IMR-90 (cell line): ENCODE data around the gene CERS1. TPM values are rescaled to one million over a fixed set of nuclear protein-coding genes. Genes with fewer than 3 reads are reported as not detected.

Experiments used
- ATAC-seq: fragments of 200-7000 bp; cut with Tn5 transposase; 2 replicates; pipeline ENCODE4 v1.9.1; 2020; ENCODE audit warnings: low read depth, mild to moderate bottlenecking, moderate library complexity
- BruUV-seq: library from RNA; stranded (reverse); fragments of 400-500 nt; replicated peaks from 2 replicates; lab custom pipeline; 2021; lab: Mats Ljungman, UMichigan
- CTCF ChIA-PET: fragments of 300-600 bp; formaldehyde crosslinking; extraction: SDS; loops from one replicate; lab custom pipeline; 2021; ENCODE audit warnings: antibody characterized with exemption; lab: Yijun Ruan, JAX
- POLR2A ChIA-PET: fragments of 300-600 bp; sonication (Branson Sonifier 250); formaldehyde crosslinking; loops from one replicate; lab custom pipeline; 2022; ENCODE audit warnings: antibody characterized with exemption; ENCODE audit not compliant: unreplicated experiment; lab: Charles Lee
- DNase-seq: peaks from one replicate; pipeline ENCODE4 v3.0.0; 2013
- H2AFZ ChIP-seq: replicated peaks from 2 replicates; pipeline ENCODE3; 2013; ENCODE audit warnings: low read length, mild to moderate bottlenecking; ENCODE audit not compliant: poor library complexity
- H2AK5ac ChIP-seq: 2 replicates; pipeline ENCODE4 v1.6.1; 2013; ENCODE audit warnings: low read depth, low read length, inconsistent platforms
- H2AK9ac ChIP-seq: replicated peaks from 2 replicates; pipeline ENCODE3; 2013; ENCODE audit warnings: mild to moderate bottlenecking, low read depth, low read length, moderate library complexity; ENCODE audit not compliant: poor library complexity
- H2BK120ac ChIP-seq: 2 replicates; pipeline ENCODE4 v1.6.1; 2013; ENCODE audit warnings: low read depth, low read length, inconsistent platforms
- H2BK15ac ChIP-seq: 3 replicates; pipeline ENCODE4 v1.6.1; 2013; ENCODE audit warnings: low read depth, low read length, inconsistent platforms
- H2BK20ac ChIP-seq: 2 replicates; pipeline ENCODE4 v1.6.1; 2013; ENCODE audit warnings: low read depth, mild to moderate bottlenecking, inconsistent platforms, low read length, moderate library complexity
- H2BK5ac ChIP-seq: 2 replicates; pipeline ENCODE4 v1.6.1; 2013; ENCODE audit warnings: mild to moderate bottlenecking, low read depth, low read length, inconsistent platforms; ENCODE audit not compliant: poor library complexity, severe bottlenecking
- H3K14ac ChIP-seq: replicated peaks from 2 replicates; pipeline ENCODE4 v1.6.1; 2013; ENCODE audit warnings: low read depth, low read length, inconsistent platforms
- H3K18ac ChIP-seq: 2 replicates; pipeline ENCODE4 v1.6.1; 2013; ENCODE audit warnings: low read depth, low read length, control low read depth
- H3K23ac ChIP-seq: 2 replicates; pipeline ENCODE4 v1.6.1; 2013; ENCODE audit warnings: low read depth, low read length, inconsistent platforms
- H3K27ac ChIP-seq: 2 replicates; pipeline ENCODE4 v1.5.1; 2013; ENCODE audit warnings: mild to moderate bottlenecking, control low read depth, low read length; ENCODE audit not compliant: insufficient read depth
- H3K27me3 ChIP-seq: 2 replicates; pipeline ENCODE4 v1.6.1; 2013; ENCODE audit warnings: low read length; ENCODE audit not compliant: control insufficient read depth, insufficient read depth
- H3K36me3 ChIP-seq: 2 replicates; pipeline ENCODE4 v1.6.1; 2013; ENCODE audit warnings: low read length, mixed read lengths; ENCODE audit not compliant: control insufficient read depth, insufficient read depth
- H3K4ac ChIP-seq: 2 replicates; pipeline ENCODE4 v1.6.1; 2013; ENCODE audit warnings: low read depth, low read length, inconsistent platforms
- H3K4me1 ChIP-seq: 2 replicates; pipeline ENCODE4 v1.6.1; 2013; ENCODE audit warnings: low read length, mixed read lengths; ENCODE audit not compliant: control insufficient read depth, insufficient read depth
- H3K4me2 ChIP-seq: 2 replicates; pipeline ENCODE4 v1.6.1; 2013; ENCODE audit warnings: low read depth, mild to moderate bottlenecking, control low read depth, low read length, moderate library complexity
- H3K4me3 ChIP-seq: 2 replicates; pipeline ENCODE4 v1.5.1; 2013; ENCODE audit warnings: low read depth, mild to moderate bottlenecking, control low read depth, low read length, moderate library complexity; ENCODE audit not compliant: insufficient read depth
- H3K56ac ChIP-seq: 2 replicates; pipeline ENCODE4 v1.6.1; 2013; ENCODE audit warnings: low read length, inconsistent platforms; ENCODE audit not compliant: insufficient read depth; ENCODE audit errors: extremely low read depth
- H3K79me1 ChIP-seq, 2 experiments: 2 replicates each; pipeline ENCODE4 v1.6.1; 2013; ENCODE audit warnings: low read length in 2 of 2, inconsistent platforms in 1 of 2, low read depth in 1 of 2
- H3K9ac ChIP-seq: 2 replicates; pipeline ENCODE4 v1.6.1; 2013; ENCODE audit warnings: low read depth, low read length, control low read depth
- H3K9me1 ChIP-seq: 2 replicates; pipeline ENCODE4 v1.6.1; 2013; ENCODE audit warnings: low read length, inconsistent platforms; ENCODE audit not compliant: insufficient read depth
- H3K9me3 ChIP-seq: 2 replicates; pipeline ENCODE4 v1.6.1; 2013; ENCODE audit warnings: low read length; ENCODE audit not compliant: control insufficient read depth, insufficient read depth
- H4K20me1 ChIP-seq: 2 replicates; pipeline ENCODE4 v1.6.1; 2013; ENCODE audit warnings: low read length, inconsistent platforms; ENCODE audit not compliant: insufficient read depth
- H4K5ac ChIP-seq: 2 replicates; pipeline ENCODE4 v1.6.1; 2013; ENCODE audit warnings: mild to moderate bottlenecking, low read depth, low read length, control low read depth
- H4K8ac ChIP-seq, 2 experiments: 2 replicates each; pipeline ENCODE4 v1.6.1; 2013; ENCODE audit warnings: low read depth in 2 of 2, low read length in 2 of 2, control low read depth in 1 of 2, inconsistent platforms in 1 of 2
- H4K91ac ChIP-seq: 2 replicates; pipeline ENCODE4 v1.6.1; 2013; ENCODE audit warnings: low read depth, low read length, inconsistent platforms; ENCODE audit not compliant: insufficient read depth
- BHLHE40 ChIP-seq: fragments of 150-350 bp; IDR thresholded peaks from 2 replicates; pipeline ENCODE4 v1.6.1; 2016; ENCODE audit warnings: mild to moderate bottlenecking, low read depth, low read length
- CEBPB ChIP-seq: IDR thresholded peaks from 2 replicates; pipeline ENCODE4 v1.6.1; 2012; ENCODE audit warnings: low read depth, low read length, improper control_type of control experiment
- CHD1 ChIP-seq: IDR thresholded peaks from 2 replicates; pipeline ENCODE4 v1.6.1; 2012; ENCODE audit warnings: low read depth, low read length, improper control_type of control experiment
- CTCF ChIP-seq: conservative IDR thresholded peaks from 2 replicates; pipeline ENCODE4 v1.5.1; 2012; ENCODE audit warnings: mild to moderate bottlenecking, low read depth, low read length, improper control_type of control experiment
- FOS ChIP-seq: fragments of 150-350 bp; IDR thresholded peaks from 2 replicates; pipeline ENCODE4 v1.6.1; 2016; ENCODE audit warnings: low read depth, low read length
- MAFK ChIP-seq: IDR thresholded peaks from 2 replicates; pipeline ENCODE4 v1.6.1; 2012; ENCODE audit warnings: low read depth, low read length, improper control_type of control experiment
- MAZ ChIP-seq: IDR thresholded peaks from 2 replicates; pipeline ENCODE4 v1.6.1; 2012; ENCODE audit warnings: low read depth, mild to moderate bottlenecking, low read length, improper control_type of control experiment, moderate library complexity, borderline replicate concordance
- MXI1 ChIP-seq: IDR thresholded peaks from 2 replicates; pipeline ENCODE4 v1.6.1; 2012; ENCODE audit warnings: low read depth, mild to moderate bottlenecking, low read length, moderate library complexity, borderline replicate concordance
- NFE2L2 ChIP-seq: fragments of 150-350 bp; IDR thresholded peaks from 2 replicates; pipeline ENCODE4 v1.6.1; 2016; ENCODE audit warnings: low read depth, mild to moderate bottlenecking, low read length
- POLR2A ChIP-seq: IDR thresholded peaks from 2 replicates; pipeline ENCODE4 v1.6.1; 2012; ENCODE audit warnings: mild to moderate bottlenecking, low read depth, low read length
- RAD21 ChIP-seq: IDR thresholded peaks from 2 replicates; pipeline ENCODE4 v1.6.1; 2012; ENCODE audit warnings: low read length, improper control_type of control experiment
- RCOR1 ChIP-seq: IDR thresholded peaks from 2 replicates; pipeline ENCODE4 v1.6.1; 2012; ENCODE audit warnings: mild to moderate bottlenecking, low read length, improper control_type of control experiment; ENCODE audit not compliant: insufficient replicate concordance
- RFX5 ChIP-seq: IDR thresholded peaks from 2 replicates; pipeline ENCODE4 v1.8.0; 2012; ENCODE audit warnings: low read depth, mild to moderate bottlenecking, low read length, moderate library complexity
- SMC3 ChIP-seq: fragments of 150-350 bp; IDR thresholded peaks from 2 replicates; pipeline ENCODE4 v1.6.1; 2016; ENCODE audit warnings: low read depth, mild to moderate bottlenecking, antibody characterized with exemption, low read length, moderate library complexity
- WGBS, 2 experiments: methylation state at CpG; one replicate each; pipeline versions ENCODE4 v1.1.5 to v1.1.7; 2013; ENCODE audit warnings: missing lambda C conversion rate in 2 of 2; ENCODE audit not compliant: insufficient read length in 1 of 2; ENCODE audit errors: extremely low coverage in 2 of 2; 5-methylcytosine and 5-hydroxymethylcytosine counted together
- dilution Hi-C: fragments of 300-500 bp; cut with HindIII; formaldehyde crosslinking; loops from one replicate; pipeline ENCODE4 v1.14.3; 2018; ENCODE audit warnings: low sequenced_read_pairs; ENCODE audit not compliant: unreplicated experiment
- in situ Hi-C: fragments of 300-500 bp; cut with MboI; formaldehyde crosslinking; loops from 3 replicates; pipeline ENCODE4 v1.14.3; 2019; ENCODE audit warnings: low sequenced_read_pairs, inconsistent platforms, mixed read lengths
- intact Hi-C: fragments of 100-400 bp; cut with micrococcal nuclease; formaldehyde crosslinking; loops from 2 replicates; pipeline ENCODE4 v1.10.0; 2022
- polyA plus RNA-seq, 3 experiments: library from polyadenylated mRNA; depleted of rRNA; stranded (reverse); fragments of >200 nt; gene quantifications; 2 replicates each; pipeline ENCODE4 v1.2.3, GENCODE V29; 2012; ENCODE audit warnings: low replicate concordance in 1 of 3
- total RNA-seq: library from RNA; depleted of rRNA; stranded (reverse); fragments of >200 nt; gene quantifications from 2 replicates; pipeline ENCODE4 v1.2.3, GENCODE V29; 2012
- TF ChIP-seq, protein P1 (sequence below): fragments of 150-350 bp; IDR thresholded peaks from 2 replicates; pipeline ENCODE4 v1.6.1; 2017; ENCODE audit warnings: mild to moderate bottlenecking, antibody characterized with exemption, low read length, low read depth
- TF ChIP-seq, protein P2 (sequence below): fragments of 150-350 bp; IDR thresholded peaks from 2 replicates; pipeline ENCODE4 v1.6.1; 2016; ENCODE audit warnings: low read depth, mild to moderate bottlenecking, low read length, moderate library complexity, borderline replicate concordance

Gene CERS1
- total and polyA plus RNA-seq, 2 of the 4 experiments (the other 2 are of a cell fraction) = 0.90 to 4.3 TPM

DNA sequence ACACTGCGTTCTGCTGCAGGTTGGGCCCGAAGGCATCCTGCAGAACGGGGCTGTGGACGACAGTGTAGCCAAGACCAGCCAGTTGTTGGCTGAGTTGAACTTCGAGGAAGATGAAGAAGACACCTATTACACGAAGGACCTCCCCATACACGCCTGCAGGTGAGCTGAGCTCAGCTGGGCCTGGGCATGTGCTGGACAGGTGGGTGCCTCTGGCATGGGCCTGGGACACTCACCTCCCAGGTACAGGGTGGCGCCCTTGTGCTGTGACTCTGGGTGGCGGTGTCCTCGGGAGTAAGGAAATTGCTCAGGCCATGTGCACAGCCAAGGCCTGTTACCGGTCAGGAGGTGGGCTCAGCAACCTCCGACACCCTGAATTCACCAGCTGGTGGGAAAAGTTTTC is 50.0 kb downstream of the CERS1 start:
- Histone ChIP-seq H3K4me3 (no peak overlapping the region), H3K18ac (no peak overlapping the region), H3K27me3 (no peaks in the 10 kb centered on the region), H3K27ac (no peak overlapping the region), H3K23ac (no peak overlapping the region), H3K4me2 (no peak overlapping the region), H2BK5ac (no peak overlapping the region), H3K9ac (no peak overlapping the region), H3K56ac (no peak overlapping the region), H2BK120ac (no peak overlapping the region), H2BK15ac (no peak overlapping the region), H4K8ac (no peak overlapping the region), H4K91ac (no peak overlapping the region), H3K36me3 (peaks cover 21% of the 10 kb centered on the region), H4K20me1 (peaks cover 94% of the 10 kb centered on the region), H3K14ac (no peak overlapping the region), H3K79me1 (peaks cover 23 to 97% of the 10 kb centered on the region in 2 experiments), H2AFZ (no peak overlapping the region), H3K9me3 (no peaks in the 10 kb centered on the region), H2BK20ac (no peak overlapping the region), H2AK9ac (no peak overlapping the region), H3K4ac (no peak overlapping the region), H2AK5ac (no peak overlapping the region), H4K5ac (no peak overlapping the region), H3K9me1 (peaks cover 21% of the 10 kb centered on the region), H3K4me1 (peaks cover 21% of the 10 kb centered on the region)
- TF ChIP-seq, protein P1, sequence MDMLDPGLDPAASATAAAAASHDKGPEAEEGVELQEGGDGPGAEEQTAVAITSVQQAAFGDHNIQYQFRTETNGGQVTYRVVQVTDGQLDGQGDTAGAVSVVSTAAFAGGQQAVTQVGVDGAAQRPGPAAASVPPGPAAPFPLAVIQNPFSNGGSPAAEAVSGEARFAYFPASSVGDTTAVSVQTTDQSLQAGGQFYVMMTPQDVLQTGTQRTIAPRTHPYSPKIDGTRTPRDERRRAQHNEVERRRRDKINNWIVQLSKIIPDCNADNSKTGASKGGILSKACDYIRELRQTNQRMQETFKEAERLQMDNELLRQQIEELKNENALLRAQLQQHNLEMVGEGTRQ = no peak
- TF ChIP-seq MAFK = no peak
- no peak for TF ChIP-seq BHLHE40
- no peak for TF ChIP-seq FOS
- TF ChIP-seq RFX5 = no peak
- TF ChIP-seq CEBPB = no peak
- TF ChIP-seq RCOR1 = no peak
- no peak for TF ChIP-seq RAD21
- no peak for TF ChIP-seq MXI1
- TF ChIP-seq, protein P2, sequence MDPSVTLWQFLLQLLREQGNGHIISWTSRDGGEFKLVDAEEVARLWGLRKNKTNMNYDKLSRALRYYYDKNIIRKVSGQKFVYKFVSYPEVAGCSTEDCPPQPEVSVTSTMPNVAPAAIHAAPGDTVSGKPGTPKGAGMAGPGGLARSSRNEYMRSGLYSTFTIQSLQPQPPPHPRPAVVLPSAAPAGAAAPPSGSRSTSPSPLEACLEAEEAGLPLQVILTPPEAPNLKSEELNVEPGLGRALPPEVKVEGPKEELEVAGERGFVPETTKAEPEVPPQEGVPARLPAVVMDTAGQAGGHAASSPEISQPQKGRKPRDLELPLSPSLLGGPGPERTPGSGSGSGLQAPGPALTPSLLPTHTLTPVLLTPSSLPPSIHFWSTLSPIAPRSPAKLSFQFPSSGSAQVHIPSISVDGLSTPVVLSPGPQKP = no peak
- no peak for TF ChIP-seq SMC3
- TF ChIP-seq MAZ = no peak
- TF ChIP-seq POLR2A = no peak
- TF ChIP-seq CTCF = no peak
- TF ChIP-seq CHD1 = no peak
- no peak for TF ChIP-seq NFE2L2
- in situ Hi-C loops = no loop called here
- dilution Hi-C loops = no loop called here
- DNase-seq (no peak), ATAC-seq (no peak)
- 100% methylated on average over 4 of the region's 12 CpGs; no CpG with 5 or more reads in 1 of the 2 experiments for WGBS, 2 experiments
- POLR2A ChIA-PET = interaction anchor here (1.0 kb wide), 1 partner anchor 252 kb away, joined by 3 read pairs; no protein-coding TSS in a partner anchor
- CTCF ChIA-PET = no interaction called here
- BruUV-seq = no TSS peak
- intact Hi-C loops = loop anchor here (5.0 to 10.0 kb wide), 2 partner anchors 171 to 274 kb away; partner anchors contain the start of gene UBA52
